Endodermal cell (in vitro differentiated cells): Measurements from ENCODE around the gene SYT1. TPM values are rescaled to one million over a fixed set of nuclear protein-coding genes. Genes with fewer than 3 reads are reported as not detected.
"Not testable (repeated sequence)": the region's sequence is repeated elsewhere in the genome, so short reads cannot be mapped to it uniquely, and the experiment has no call there.

Experiments
- DNase-seq: peaks from one replicate; pipeline ENCODE4 v3.0.0-alpha.2; 2017
- H3K27ac ChIP-seq: 2 replicates; pipeline ENCODE4 v1.5.1; 2013; ENCODE audit warnings: mild to moderate bottlenecking, low read depth, low read length, moderate library complexity
- H3K27me3 ChIP-seq: 2 replicates; pipeline ENCODE4 v1.6.1; 2013; ENCODE audit warnings: mild to moderate bottlenecking, low read length, moderate library complexity; ENCODE audit not compliant: insufficient read depth, control insufficient read depth, poor library complexity, severe bottlenecking
- H3K36me3 ChIP-seq: 2 replicates; pipeline ENCODE4 v1.7.0; 2013; ENCODE audit warnings: mild to moderate bottlenecking, low read length, moderate library complexity; ENCODE audit not compliant: control insufficient read depth, insufficient read depth
- H3K4me1 ChIP-seq: one replicate; pipeline ENCODE4 v1.7.0; 2013; ENCODE audit warnings: low read length; ENCODE audit not compliant: control insufficient read depth, insufficient read depth
- H3K4me3 ChIP-seq: 2 replicates; pipeline ENCODE4 v1.5.1; 2013; ENCODE audit warnings: mild to moderate bottlenecking, low read length, moderate library complexity
- H3K9ac ChIP-seq: 2 replicates; pipeline ENCODE4 v1.6.1; 2013; ENCODE audit warnings: mild to moderate bottlenecking, low read length, moderate library complexity; ENCODE audit not compliant: poor library complexity, severe bottlenecking; ENCODE audit errors: extremely low read depth
- H3K9me3 ChIP-seq: 2 replicates; pipeline ENCODE4 v1.6.1; 2013; ENCODE audit warnings: mild to moderate bottlenecking, low read length, moderate library complexity; ENCODE audit not compliant: control insufficient read depth
- H3K27ac Mint-ChIP-seq: 2 replicates; pipeline ENCODE4 v1.8.0; 2020; ENCODE audit warnings: mixed read lengths
- H3K27me3 Mint-ChIP-seq: 2 replicates; pipeline ENCODE4 v1.8.0; 2021; ENCODE audit warnings: mild to moderate bottlenecking, mixed read lengths; ENCODE audit not compliant: insufficient read depth
- H3K36me3 Mint-ChIP-seq: 2 replicates; pipeline ENCODE4 v1.8.0; 2020; ENCODE audit warnings: low read depth, mixed read lengths
- H3K4me1 Mint-ChIP-seq: 2 replicates; pipeline ENCODE4 v1.8.0; 2020; ENCODE audit warnings: mixed read lengths
- H3K4me3 Mint-ChIP-seq: 2 replicates; pipeline ENCODE4 v1.8.0; 2020; ENCODE audit warnings: mild to moderate bottlenecking, moderate library complexity, mixed read lengths
- H3K9me3 Mint-ChIP-seq: 2 replicates; pipeline ENCODE4 v1.8.0; 2020; ENCODE audit warnings: mild to moderate bottlenecking, mixed read lengths
- WGBS, 2 experiments: methylation state at CpG; one replicate each; pipeline versions ENCODE4 v1.1.5 to v1.1.7; 2013; ENCODE audit warnings: missing lambda C conversion rate in 2 of 2, mixed read lengths in 1 of 2; ENCODE audit not compliant: insufficient coverage in 1 of 2, insufficient read length in 1 of 2; 5-methylcytosine and 5-hydroxymethylcytosine counted together
- total RNA-seq, 2 donors: library from RNA; stranded (reverse); fragmentation: NEBNext Ultra II Directional in 1 of 2; extraction: Animal tissue kit (Norgen Biotek cat#: 25700) in 1 of 2; gene quantifications; 2 replicates in 1 of 2; 3 replicates in 1 of 2; pipeline ENCODE4 v1.2.1, GENCODE V29; 2021
- TF ChIP-seq, protein P1 (sequence below): fragments of 200-600 bp; sonication (generic); conservative IDR thresholded peaks from 2 replicates; pipeline ENCODE4 v1.5.0; 2021; ENCODE audit warnings: antibody characterized with exemption, mild to moderate bottlenecking

Gene SYT1
- total RNA-seq, 2 donors from 2014 or later: 6.8 to 10.7 TPM

DNA sequence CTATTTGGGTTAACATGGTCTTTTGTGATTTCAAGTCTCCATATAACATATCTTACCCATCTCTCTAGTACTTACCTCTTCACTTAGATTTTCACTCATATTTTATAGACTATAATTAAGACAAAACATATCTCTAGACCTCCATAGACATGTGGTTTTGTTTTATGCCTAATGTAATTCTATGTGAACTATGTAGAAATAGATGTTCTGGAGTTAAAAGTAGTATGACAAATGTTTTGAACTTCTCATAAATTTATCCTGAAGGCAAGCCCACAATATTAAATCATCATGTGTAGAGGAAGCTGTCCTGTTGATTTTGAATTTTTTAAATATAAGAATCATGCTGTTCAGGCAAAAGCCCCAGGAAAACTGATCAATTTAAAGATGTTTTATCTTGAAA, 169.2 kb downstream of the SYT1 start:
- Mint-ChIP-seq H3K4me1 (no peaks in the 10 kb centered on the region), H3K27me3 (no peaks in the 10 kb centered on the region), H3K9me3 (no peaks in the 10 kb centered on the region), H3K4me3 (no peak overlapping the region), H3K36me3 (no peaks in the 10 kb centered on the region), H3K27ac (no peak overlapping the region)
- H3K9me3 ChIP-seq: no peaks in the 10 kb centered on the region
- H3K9ac ChIP-seq: no peak overlapping the region
- no peaks in the 10 kb centered on the region for H3K36me3 ChIP-seq
- H3K27me3 ChIP-seq: no peaks in the 10 kb centered on the region
- H3K4me3 ChIP-seq: no peak overlapping the region
- H3K27ac ChIP-seq: no peak overlapping the region
- TF ChIP-seq, protein P1, sequence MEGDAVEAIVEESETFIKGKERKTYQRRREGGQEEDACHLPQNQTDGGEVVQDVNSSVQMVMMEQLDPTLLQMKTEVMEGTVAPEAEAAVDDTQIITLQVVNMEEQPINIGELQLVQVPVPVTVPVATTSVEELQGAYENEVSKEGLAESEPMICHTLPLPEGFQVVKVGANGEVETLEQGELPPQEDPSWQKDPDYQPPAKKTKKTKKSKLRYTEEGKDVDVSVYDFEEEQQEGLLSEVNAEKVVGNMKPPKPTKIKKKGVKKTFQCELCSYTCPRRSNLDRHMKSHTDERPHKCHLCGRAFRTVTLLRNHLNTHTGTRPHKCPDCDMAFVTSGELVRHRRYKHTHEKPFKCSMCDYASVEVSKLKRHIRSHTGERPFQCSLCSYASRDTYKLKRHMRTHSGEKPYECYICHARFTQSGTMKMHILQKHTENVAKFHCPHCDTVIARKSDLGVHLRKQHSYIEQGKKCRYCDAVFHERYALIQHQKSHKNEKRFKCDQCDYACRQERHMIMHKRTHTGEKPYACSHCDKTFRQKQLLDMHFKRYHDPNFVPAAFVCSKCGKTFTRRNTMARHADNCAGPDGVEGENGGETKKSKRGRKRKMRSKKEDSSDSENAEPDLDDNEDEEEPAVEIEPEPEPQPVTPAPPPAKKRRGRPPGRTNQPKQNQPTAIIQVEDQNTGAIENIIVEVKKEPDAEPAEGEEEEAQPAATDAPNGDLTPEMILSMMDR: no peak
- H3K4me1 ChIP-seq: no peaks in the 10 kb centered on the region
- no peak for DNase-seq

DNA sequence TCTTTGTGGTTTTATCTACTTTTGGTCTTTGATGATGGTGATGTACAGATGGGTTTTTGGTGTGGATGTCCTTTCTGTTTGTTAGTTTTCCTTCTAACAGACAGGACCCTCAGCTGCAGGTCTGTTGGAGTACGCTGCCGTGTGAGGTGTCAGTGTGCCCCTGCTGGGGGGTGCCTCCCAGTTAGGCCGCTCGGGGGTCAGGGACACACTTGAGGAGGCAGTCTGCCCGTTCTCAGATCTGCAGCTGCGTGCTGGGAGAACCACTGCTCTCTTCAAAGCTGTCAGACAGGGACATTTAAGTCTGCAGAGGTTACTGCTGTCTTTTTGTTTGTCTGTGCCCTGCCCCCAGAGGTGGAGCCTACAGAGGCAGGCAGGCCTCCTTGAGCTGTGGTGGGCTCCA, 180.2 kb downstream of the SYT1 start:
- H3K4me3 ChIP-seq, H3K27me3 ChIP-seq, H3K9ac ChIP-seq, H3K27ac ChIP-seq, H3K9me3 Mint-ChIP-seq, H3K27ac Mint-ChIP-seq, H3K36me3 ChIP-seq, H3K9me3 ChIP-seq, DNase-seq, H3K4me1 Mint-ChIP-seq, H3K4me1 ChIP-seq, H3K36me3 Mint-ChIP-seq, H3K27me3 Mint-ChIP-seq: not testable (repeated sequence)
- peak overlapping the region; percentile 84 for H3K4me3 Mint-ChIP-seq
- WGBS, 2 experiments: 57% methylated on average over 5 of the region's 6 CpGs; no CpG with 5 or more reads in 1 of the 2 experiments

DNA sequence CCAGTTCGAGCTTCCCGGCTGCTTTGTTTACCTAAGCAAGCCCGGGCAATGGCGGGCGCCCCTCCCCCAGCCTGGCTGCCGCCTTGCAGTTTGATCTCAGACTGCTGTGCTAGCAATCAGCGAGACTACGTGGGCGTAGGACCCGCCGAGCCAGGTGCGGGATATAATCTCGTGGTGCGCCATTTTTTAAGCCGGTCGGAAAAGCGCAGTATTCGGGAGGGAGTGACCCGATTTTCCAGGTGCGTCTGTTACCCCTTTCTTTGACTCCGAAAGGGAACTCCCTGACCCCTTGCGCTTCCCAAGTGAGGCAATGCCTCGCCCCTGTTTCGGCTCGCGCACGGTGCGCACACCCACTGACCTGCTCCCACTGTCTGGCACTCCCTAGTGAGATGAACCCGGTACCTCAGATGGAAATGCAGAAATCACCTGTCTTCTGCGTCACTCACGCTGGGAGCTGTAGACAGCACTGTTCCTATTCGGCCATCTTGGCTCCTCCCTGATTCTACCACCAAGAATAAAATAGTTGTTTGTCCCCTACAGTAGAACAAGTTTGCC, 180.7 kb downstream of the SYT1 start:
- not testable (repeated sequence) for H3K4me1 ChIP-seq, H3K27ac ChIP-seq, H3K27me3 ChIP-seq, H3K4me1 Mint-ChIP-seq, H3K27me3 Mint-ChIP-seq, H3K9me3 Mint-ChIP-seq, H3K9me3 ChIP-seq, H3K36me3 Mint-ChIP-seq, H3K36me3 ChIP-seq
- Histone ChIP-seq H3K4me3 (peak overlapping the region; percentile 68), H3K9ac (peak overlapping the region; percentile 17)
- peak; percentile 80 for DNase-seq
- Mint-ChIP-seq H3K4me3 (peak overlapping the region; percentile 84), H3K27ac (peak overlapping the region; percentile 98)
- WGBS, 2 experiments: 48 to 50% methylated on average over 26 to 30 of the region's 32 CpGs

DNA sequence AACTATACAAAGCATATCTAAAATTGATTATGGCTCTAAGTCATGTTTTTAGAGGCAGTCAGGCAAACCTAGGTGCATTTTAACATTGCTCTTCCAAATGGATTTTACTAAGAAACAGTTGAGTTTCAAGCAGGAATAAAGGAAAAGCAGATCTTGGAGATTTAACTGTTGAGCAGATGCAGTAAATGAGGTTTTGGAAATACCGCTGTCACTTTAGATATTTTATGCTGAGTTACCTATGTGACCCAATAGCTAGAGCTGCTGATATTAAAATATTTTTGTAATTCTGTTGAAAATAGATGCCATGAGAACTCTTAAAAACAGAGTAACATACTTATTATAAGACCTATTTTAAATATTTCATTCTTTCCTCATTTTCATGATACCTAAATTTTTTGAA, 181.4 kb downstream of the SYT1 start:
- Histone ChIP-seq H3K27me3 (no peaks in the 10 kb centered on the region), H3K9me3 (peaks cover 3% of the 10 kb centered on the region), H3K4me1 (no peaks in the 10 kb centered on the region), H3K4me3 (peak overlapping the region; percentile 68), H3K27ac (no peak overlapping the region), H3K36me3 (no peaks in the 10 kb centered on the region), H3K9ac (no peak overlapping the region)
- H3K36me3 Mint-ChIP-seq: no peaks in the 10 kb centered on the region
- peaks cover 6% of the 10 kb centered on the region for H3K9me3 Mint-ChIP-seq
- 100% methylated on average over 1 of the region's 1 CpG; no CpG with 5 or more reads in 1 of the 2 experiments for WGBS, 2 experiments
- no peaks in the 10 kb centered on the region for H3K27me3 Mint-ChIP-seq
- H3K4me1 Mint-ChIP-seq: no peaks in the 10 kb centered on the region
- peak overlapping the region; percentile 84 for H3K4me3 Mint-ChIP-seq
- H3K27ac Mint-ChIP-seq: no peak overlapping the region
- TF ChIP-seq, protein P1: no peak
- DNase-seq: no peak
